ENCODE results near the gene CACNA1C.

DNA sequence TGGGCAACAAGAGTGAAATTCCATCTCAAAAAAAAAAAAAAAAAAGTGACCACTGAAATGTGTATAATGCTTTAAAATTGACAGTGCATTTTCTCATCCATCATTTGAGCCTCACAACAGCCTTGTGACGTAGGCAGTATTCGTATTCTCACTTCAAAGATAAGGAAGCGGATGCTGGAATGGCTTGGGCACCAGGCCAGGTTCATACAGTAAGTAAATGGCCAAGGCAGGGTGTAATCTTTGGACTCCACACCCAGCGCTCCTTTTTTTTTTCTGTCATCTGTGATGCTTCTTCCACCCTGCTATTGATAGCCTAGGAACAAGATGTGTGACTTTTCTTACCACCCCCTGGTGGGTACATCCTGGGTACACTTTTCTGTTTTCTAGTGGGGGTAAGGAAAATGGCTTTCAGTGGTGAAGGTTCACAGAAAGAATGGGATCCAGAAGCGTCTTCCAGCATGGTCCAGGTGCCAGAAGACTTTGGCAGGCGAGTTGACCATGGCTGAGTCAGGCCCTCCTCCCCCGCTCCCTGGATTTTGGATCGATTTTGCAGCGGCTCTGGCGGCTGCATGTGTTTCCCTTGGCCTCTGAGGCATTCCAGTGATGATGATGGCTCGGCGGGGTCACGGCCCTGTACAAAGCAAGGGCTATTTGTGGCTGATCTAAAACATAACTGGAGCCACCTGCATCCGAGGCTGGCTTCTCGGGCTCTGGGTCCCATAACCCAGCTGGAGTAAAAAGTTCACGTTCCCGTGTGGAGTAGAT is 110.6 kb downstream of the CACNA1C start:
- TF ChIP-seq, protein P1, sequence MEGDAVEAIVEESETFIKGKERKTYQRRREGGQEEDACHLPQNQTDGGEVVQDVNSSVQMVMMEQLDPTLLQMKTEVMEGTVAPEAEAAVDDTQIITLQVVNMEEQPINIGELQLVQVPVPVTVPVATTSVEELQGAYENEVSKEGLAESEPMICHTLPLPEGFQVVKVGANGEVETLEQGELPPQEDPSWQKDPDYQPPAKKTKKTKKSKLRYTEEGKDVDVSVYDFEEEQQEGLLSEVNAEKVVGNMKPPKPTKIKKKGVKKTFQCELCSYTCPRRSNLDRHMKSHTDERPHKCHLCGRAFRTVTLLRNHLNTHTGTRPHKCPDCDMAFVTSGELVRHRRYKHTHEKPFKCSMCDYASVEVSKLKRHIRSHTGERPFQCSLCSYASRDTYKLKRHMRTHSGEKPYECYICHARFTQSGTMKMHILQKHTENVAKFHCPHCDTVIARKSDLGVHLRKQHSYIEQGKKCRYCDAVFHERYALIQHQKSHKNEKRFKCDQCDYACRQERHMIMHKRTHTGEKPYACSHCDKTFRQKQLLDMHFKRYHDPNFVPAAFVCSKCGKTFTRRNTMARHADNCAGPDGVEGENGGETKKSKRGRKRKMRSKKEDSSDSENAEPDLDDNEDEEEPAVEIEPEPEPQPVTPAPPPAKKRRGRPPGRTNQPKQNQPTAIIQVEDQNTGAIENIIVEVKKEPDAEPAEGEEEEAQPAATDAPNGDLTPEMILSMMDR (IDR thresholded peaks at IDR 0.05) = no peak
- TF ChIP-seq EZH2phosphoT487 (IDR thresholded peaks at IDR 0.05; ENCODE audit: borderline replicate concordance, low read depth) (no peak), FOXJ3 (CRISPR knock-in tag; IDR thresholded peaks at IDR 0.05) (no peak), RAD21 (IDR thresholded peaks at IDR 0.05; ENCODE audit: low read length) (no peak), GATA2 (CRISPR knock-in tag; IDR thresholded peaks at IDR 0.05) (no peak), CHD2 (IDR thresholded peaks at IDR 0.05; ENCODE audit: low read length, partially characterized antibody) (no peak), FOSL2 (IDR thresholded peaks at IDR 0.05; ENCODE audit: borderline replicate concordance, low read depth) (no peak), RFX5 (IDR thresholded peaks at IDR 0.05; ENCODE audit: low read length) (no peak), RXRA (IDR thresholded peaks at IDR 0.05; ENCODE audit: borderline replicate concordance, low read depth) (no peak), TCF12 (IDR thresholded peaks at IDR 0.05) (no peak)
- TF ChIP-seq, protein P2, sequence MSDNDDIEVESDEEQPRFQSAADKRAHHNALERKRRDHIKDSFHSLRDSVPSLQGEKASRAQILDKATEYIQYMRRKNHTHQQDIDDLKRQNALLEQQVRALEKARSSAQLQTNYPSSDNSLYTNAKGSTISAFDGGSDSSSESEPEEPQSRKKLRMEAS (IDR thresholded peaks at IDR 0.05; ENCODE audit: low read depth) = no peak
- TF ChIP-seq, protein P3, sequence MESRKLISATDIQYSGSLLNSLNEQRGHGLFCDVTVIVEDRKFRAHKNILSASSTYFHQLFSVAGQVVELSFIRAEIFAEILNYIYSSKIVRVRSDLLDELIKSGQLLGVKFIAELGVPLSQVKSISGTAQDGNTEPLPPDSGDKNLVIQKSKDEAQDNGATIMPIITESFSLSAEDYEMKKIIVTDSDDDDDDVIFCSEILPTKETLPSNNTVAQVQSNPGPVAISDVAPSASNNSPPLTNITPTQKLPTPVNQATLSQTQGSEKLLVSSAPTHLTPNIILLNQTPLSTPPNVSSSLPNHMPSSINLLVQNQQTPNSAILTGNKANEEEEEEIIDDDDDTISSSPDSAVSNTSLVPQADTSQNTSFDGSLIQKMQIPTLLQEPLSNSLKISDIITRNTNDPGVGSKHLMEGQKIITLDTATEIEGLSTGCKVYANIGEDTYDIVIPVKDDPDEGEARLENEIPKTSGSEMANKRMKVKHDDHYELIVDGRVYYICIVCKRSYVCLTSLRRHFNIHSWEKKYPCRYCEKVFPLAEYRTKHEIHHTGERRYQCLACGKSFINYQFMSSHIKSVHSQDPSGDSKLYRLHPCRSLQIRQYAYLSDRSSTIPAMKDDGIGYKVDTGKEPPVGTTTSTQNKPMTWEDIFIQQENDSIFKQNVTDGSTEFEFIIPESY (IDR thresholded peaks at IDR 0.05; ENCODE audit: borderline replicate concordance, low read depth) = no peak
